Stimulated activated CD8-positive, alpha-beta memory T cell treated with anti-CD3 and anti-CD28 coated beads, Interleukin-7, amount 100 ng/mL, for 4 hours (primary cell): ENCODE results near the gene CDH10.

Source experiments
- DNase-seq, 2 donors: peaks; one replicate each; pipeline ENCODE4 v3.0.0-alpha.2; 2020; ENCODE audit warnings: low read depth in 2 of 2

The CDH10 gene

DNA sequence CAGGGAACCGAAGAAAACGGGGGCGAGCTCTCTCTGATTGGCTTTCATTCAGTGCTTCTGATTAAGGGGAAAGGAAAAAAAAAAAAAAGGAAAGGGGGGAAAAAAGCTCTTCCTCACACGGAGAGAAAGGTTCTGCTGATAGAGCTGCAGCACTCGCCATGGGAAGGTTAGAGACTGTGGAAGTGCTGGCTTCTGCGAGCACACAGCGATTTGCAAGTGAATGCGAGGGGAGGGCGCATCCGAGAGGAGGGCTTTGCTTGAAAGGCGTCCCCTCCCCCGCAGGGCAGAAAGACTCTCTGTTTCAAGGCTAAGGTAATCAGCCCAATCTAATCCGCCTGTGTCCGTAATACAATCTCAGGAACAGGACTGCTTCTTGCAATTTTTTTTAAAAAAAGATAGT is at the start of gene CDH10:
Gene CDH10, minus strand, starts transcription at position 218 of the 400 bp plus-strand sequence. CDS start 51,488 bp downstream, outside the sequence.
- no peak for DNase-seq

DNA sequence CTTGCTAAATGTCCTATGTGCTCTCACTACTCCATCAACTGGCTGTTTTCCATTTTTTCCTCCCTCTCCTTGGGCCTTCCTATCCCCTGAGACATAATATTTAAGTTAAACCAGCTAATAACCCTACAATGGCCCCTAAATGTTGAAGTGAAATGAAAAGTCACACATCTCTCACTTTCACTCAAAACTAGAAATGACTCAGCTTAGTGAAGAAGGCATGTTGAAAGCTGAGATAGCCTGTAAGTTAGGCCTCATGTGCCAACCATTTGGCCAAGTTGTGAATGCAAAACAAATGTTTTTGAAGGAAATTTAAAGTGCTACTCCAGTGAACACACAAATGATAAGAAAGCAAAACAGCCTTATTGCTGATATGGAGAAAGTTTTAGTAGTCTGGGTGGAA is 48.8 kb upstream of the CDH10 start:
- no peak for DNase-seq

DNA sequence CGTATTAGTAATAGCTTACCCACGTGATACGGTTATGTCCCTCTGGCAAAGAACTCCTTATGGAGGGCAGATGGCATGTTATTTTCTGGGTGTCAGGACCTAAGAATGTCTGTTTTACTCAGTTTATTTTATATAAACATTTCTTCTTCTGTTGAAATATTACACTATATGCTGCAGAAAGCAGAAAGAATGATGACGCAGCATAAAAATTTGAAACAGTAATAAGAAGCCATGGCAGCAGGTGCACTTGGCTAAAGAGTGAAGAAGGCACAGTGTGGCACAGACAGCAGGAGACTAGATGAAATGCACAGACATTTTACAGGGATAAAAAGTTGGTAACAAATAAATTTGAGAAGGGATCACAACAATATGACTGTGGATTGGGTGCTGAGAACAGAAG is 46.3 kb upstream of the CDH10 start:
- DNase-seq, result no peak

DNA sequence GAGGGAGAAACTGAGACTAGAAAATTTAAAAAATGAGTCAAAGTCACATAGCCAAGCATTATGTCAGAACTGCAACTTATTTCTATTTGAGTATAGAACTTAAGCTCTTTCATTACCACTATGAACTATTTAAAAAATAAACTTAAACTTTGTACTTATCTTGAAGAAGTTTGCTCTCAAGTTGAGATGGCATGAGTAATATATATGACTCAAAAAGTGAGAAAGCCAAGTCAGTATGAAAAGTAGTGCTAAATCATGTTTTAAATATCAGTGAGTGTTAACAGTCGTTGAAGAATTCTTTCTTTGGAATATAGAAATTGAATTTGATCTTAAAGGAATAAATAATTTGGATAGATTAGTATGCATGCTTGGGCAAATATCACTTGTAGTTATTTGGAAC is 36.3 kb upstream of the CDH10 start:
- no peak for DNase-seq

DNA sequence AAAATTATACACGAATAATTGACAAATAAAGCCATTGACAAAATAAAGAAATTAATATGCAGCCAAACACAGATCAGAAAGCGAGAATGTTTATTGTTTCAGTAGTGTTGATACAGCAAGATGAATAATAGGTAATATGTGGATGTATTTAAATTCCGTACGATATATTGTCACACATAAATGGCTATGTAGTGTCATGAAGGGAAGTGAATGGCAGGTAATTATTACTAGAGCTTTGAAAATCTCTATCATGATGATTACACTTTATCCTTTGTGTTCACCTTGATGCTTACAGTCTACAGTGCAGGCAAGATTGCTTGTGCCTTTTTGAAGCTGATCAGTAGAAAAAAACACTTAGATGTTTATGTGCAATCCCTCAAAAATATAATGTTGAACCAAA is 23.3 kb upstream of the CDH10 start:
- no peak for DNase-seq

DNA sequence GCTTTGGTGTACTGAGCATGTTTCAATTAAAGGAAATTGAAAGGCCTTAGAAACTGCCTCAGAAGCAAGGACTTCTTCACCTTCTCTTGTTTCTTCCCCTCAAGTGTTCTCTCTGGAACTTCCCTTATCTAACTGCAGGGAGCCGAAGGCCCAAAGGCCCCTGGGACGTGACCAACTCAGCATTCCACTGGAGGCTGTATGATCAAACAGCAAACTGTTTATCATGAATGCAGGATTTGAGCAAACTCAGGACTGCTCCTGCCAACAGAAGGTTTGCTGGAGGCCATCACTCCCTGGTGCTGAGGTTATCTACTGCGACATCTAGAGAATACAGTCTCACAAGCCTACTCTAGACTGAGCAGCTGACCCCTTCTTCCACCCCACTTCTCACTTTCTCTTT is 4.8 kb upstream of the CDH10 start:
- DNase-seq, result no peak

DNA sequence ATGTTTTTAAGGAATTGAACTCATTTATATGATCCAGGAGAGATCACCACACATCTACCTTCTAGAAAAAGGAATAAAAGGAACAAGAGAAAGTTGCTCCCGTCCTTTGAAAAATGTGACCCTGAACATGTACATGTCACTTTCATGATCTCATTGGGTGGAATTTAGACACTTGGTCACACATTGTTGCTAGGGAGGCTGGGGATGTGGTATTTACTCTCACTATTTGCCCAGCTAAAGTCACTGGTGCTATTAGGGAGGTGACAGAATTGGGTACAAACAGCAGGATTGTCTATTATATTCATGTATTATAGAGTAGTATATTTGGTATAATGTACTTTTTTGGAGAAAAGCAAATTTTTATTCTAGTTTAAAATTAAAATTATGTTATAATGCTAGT is 2.1 kb upstream of the CDH10 start:
- DNase-seq, result no peak

DNA sequence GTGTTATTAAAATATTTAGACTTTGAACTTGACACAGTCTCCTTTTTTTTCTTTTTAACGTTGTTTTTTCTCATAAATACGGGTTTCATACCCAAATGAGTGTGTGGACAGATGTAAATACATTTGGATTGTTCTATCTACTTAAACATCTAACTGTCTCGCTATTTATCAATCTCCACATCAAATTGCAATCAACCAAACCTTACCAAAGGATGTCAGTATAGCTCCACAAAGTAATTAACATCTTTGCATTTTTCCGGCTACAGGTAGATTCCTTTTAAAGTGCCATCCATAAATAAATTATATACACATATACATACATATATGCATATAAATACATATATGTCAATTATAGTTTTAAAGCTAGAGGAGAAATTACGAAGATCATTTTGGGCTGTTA is 705 bp upstream of the CDH10 start:
- no peak for DNase-seq

DNA sequence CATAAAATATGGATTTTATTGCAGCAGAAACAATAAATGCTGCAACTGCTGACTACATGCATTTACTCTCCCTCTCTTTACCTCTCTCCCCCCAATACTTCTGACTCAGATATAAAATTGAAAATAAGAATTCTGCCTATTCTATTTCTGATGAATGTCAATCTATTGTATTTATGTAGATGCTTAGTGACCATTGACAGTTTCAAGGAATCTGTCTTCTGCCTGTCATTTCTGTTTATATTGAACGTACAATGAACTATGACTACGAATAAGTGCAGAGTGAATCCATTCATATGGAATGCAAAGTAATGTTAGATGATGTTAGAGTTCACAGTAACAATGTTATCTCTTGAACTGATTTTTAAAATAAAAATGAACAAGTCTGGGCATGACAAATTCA is 898 bp downstream of the CDH10 start:
- DNase-seq, result no peak

DNA sequence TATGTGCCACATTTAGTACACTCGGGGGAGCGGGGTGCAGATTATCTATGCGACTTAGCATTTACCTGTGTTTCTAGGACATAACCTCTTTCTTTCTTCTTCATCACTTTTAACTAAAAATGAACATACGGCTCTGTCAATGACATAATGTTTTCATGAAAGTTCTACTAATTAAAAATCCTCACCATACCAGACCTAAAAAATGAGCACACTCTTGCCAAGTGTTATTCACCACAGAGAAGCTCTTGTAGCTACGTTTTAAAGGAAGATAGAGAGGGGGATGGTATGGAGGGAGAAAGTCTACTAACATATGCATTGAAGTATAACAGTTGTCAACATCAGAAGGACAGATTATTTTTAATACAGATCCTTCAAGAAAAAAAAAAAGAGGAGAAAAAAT is 1.6 kb downstream of the CDH10 start:
- DNase-seq, result no peak

DNA sequence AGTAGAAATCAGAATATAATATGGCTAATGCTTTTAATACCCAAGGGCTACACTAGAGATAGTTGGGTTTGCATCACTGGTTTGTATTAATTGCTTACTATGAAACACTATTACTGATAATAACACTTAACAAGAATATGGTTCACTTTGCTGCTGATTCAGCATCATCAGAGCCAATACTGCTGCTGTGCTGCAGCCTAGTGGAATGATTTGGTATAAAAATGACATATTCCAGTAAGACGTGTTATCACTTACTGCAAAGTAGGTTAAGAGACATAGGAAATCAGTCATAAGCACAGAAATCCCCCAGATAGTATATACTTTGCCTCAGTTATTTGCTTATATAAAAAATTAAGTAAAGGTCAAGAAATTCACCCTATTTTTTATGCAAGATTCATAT is 2.8 kb downstream of the CDH10 start:
- no peak for DNase-seq

DNA sequence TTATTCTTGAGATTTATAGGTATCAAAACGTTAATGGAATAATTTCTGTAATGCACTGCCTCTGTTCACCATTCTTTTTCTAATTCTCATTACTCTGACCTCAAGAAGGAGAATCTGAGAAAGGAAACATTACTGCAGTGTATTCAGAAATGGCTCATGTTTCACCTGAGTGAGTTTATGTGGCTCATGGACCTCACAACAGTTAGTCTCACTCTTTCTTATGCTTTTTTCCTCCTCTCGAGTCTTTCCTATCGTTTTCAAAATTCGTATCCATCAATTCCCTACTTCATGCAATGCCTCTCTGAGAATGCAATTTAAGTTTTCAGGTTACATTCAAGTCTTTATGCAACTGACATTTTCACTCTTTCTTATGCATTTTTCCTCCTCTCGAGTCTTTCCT is 9.6 kb downstream of the CDH10 start:
- no peak for DNase-seq

DNA sequence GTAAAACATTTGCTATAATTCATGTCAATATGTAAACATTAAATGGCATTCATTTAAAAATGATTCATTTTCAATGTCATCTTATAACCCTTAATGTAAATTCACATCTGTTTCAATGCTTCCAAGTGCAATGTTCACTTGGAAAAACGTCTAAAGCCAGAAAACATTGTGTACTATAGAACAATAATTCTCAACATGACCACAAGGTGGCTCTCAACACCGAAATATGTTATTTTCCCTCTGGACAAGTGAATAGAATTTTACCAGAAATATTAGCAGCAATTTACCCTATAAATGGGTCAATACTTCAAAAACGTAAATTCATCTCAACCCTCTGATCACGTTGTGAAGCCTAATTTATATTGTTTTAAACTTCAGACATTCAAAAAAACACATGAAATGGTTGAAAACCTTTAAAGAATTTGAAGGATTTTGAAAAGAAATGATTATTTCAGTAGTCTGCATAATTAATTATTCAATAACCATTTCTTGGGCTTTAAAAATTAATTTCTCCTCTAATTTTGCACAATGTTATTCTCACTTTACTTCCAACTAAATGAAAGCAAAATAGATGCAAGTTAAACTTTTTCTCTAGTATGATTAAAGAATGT is 11.0 kb downstream of the CDH10 start:
- no peak for DNase-seq

DNA sequence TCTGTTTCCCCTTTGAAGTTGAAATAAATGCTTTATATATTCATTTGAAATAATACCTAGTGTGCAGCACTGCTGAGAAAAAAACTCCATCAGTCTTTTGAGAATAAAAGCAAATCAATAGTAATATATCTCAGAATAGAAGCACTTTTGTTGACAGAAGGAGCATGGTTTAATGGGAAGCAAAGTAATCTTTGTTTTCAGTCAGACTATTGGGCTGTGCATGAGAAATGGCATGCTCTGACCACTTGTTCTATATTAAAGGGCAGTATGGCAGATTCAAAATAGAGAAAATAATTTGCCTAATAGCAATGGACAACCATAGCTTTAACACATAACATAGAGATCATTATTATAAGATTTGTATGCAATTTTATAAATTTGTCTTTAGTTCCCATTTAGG is 12.4 kb downstream of the CDH10 start:
- no peak for DNase-seq

DNA sequence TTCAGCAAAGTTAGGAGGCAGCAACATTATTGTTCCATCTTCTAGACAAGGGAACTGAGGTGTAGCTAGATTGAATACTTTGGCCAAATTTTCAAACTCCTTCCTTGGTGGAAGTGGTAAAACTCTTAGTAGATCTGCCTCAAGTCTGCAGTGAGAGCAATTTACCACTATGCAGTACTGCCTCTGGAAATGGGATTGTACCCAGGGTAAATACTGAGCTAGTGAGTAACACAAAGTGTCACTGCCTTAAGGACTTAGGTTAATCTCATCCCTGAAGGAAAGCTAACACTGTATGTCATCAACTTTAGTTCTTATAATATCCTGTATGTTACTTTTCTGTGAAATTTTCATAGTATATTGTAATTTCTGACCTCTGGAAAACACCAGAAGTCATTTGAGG is 13.9 kb downstream of the CDH10 start:
- DNase-seq, result no peak

DNA sequence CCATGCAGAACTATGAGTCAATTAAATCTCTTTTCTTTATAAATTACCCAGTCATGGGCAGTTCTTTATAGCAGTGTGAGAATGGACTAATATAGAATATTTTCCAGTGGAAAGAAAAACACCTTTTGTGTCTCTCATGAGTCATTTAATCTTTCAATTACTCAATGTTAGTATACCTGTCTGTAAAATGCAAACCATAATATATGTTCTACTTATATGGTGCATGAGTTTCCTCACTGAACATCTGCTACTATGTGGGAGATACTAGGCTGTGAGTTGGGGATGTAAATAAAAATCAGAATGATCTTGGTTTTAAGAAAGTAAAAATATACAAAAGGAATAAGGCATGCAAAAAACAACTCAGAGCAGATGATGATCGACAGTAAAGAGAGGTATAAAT is 15.0 kb downstream of the CDH10 start:
- no peak for DNase-seq

DNA sequence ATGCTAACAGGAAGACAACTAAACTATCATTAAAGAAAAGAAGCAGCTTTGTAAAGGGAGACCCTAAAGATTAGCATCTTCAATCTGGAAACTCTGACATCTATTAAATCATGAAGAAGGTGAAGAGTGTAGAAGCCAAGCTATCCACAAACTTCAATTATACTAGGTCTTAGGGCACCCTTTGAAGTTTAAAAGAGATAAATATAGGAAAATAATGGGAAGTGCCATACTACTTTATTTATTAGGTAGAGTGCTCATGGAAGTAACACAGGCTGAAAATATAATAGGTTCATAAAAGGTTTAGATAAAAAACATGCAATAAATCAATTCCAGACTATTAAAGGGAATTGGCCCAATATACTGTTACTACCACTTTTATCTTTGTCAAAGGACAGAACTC is 19.9 kb downstream of the CDH10 start:
- no peak for DNase-seq

DNA sequence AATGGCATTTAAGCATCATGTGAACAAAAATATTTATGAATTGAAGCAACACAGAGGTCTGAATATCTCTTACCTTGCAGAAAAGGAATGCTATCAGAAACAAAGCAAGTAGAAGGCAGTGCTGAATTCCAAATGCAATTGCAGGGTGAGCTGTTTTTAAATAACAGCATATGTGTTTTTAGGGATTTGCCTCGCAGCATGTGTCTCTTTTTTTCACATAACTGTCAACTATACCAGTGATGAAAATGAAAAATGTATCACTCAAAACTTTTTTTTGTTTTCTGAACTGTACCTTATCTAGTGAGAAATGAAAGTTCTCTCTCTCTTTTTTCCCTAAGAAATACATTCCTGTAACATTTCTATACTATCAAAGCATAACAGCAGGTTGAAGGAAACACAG is 21.2 kb downstream of the CDH10 start:
- no peak for DNase-seq

DNA sequence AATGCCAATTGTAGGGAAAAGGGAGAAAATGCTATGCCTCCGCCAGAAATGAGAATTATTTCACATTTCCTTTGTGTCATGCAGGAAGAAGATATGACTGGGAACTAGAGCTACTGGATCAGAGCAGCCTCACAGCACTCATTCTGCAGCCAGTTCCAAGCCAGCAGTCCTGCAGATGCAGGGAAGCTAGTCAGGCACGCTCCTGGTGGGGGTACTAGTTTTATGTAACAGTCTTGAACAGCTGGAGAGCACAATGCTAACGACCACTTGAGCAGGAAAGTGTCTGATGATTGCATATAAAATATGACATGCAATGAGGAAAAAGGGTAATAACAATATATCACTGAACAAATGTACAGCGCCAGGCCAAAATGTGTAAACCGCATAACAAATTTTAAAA is 21.7 kb downstream of the CDH10 start:
- no peak for DNase-seq

DNA sequence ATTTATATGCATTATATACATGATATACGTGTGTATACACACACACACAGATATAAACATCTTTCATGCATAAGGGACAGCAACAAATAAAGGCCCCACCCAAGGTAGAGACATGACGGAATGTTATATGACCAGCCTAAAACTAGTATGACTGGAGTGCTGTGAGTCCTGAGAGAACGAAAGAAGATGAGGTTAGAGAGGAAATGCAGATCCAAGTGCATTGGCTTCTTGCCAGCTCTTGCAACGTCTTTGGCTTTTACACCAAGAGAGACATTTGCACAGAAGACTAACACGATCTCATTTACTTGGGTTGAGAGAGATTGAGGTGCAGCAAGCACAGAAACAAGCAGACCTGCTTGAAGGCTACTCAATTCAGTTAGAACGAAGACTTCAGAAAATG is 23.0 kb downstream of the CDH10 start:
- DNase-seq, result no peak

DNA sequence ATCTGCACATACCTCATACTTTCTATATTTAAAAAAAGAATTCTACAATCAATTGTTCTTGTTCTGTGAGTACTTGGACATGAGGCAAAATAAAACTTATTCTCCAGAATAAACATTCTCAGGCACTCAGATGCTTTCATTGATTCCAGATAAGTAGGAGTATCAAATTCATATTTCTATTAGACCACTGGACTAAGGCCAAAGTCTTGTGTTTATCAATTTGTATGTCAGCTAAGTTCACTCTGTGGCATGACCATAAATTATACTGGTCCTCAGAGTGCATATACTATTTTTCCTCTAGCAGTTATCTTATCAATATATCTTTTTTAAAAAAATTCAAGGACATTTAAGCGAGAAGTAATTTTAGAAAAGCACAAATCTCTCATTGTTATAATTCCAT is 28.2 kb downstream of the CDH10 start:
- DNase-seq, result no peak

DNA sequence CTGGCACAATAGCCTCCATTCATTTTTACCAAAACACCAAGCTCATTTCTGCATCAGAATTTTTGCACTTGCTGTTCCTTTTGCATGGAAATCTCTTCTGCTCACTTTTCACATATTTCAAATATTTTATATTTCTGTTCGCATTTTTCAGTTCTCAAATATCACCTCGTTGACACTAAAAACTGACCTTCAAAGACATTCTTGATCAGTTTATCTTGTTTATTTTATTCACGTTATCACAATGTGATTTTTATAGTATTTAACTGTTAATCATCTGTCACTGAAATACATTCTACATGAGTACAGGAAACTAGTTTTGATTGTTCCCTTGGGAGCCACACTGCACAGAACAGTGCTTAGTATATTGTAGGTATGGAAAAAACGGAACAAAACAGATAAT is 29.6 kb downstream of the CDH10 start:
- no peak for DNase-seq

DNA sequence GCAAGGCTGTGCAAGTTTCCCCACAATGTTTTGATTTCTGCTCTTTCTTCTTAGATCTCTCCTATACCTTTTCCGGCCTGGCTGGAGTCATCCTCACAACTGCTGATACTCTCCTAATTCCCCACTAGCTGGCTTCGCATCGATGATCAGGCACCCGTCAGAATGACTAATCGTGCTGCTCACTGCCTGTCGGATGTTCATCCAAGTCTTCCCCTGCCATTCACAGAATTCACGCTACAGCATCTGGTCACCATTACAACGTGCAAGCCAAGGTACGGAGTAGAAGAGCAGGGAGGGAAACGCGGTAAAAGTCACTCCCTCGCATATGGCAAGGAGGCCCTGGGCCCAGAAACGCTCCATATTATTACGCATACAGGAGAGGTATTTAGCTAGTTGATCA is 35.1 kb downstream of the CDH10 start:
- DNase-seq, result no peak

DNA sequence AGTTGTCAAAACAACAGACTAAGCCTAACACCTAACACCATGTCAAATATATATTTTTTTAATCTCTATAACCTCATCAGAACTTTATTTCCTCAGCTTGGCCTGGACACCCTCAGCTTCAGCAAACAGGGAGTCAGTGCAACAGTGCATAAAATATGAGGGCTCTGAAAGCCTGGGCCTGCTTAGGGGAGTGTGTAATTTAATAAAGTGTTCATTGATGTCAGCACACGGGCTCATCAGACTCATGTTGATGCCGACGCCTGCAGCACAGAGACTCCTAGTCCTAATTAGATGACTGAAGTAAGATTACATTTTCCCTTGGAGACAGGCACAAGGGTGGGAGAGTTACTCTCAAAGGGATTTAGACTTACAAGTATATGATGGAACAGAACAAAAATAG is 37.8 kb downstream of the CDH10 start:
- DNase-seq, result no peak

DNA sequence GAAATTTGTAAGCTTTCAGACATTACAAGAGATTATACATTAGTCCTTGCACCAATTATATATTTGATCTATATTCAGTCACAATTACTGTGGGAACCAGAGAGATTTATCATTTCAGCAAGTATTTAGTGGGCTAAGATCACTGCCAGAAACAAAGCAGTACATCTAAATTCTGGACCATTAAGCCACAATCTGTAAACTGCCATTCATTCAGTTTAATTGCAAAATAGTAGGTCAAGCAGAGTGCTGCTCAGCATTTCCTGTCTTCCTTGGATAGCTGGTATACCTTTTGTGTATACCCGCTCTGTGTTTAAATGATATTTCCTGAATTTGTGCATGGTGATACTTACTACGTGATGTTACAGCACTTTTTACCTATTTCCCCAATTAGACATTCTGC is 42.6 kb downstream of the CDH10 start:
- no peak for DNase-seq
